ENCODE data around the gene SLC8A2.

The SLC8A2 gene

GRCh38 chr19:47511681-47512080, 40.0 kb upstream of the SLC8A2 start:
- H3K9ac ChIP-seq (ENCODE audit: low read depth in 1 of 2, low read length in 2 of 2): peak overlapping the region; percentile 79 to 100

GRCh38 chr19:47511128-47511517, 39.4 kb upstream of the SLC8A2 start:
- peaks cover 0 to 13% of the 10 kb centered on the region in 2 donors for H3K36me3 ChIP-seq (ENCODE audit: control insufficient read depth in 2 of 2, insufficient read depth in 2 of 2, low read length in 2 of 2)
- no peaks in the 10 kb centered on the region for H3K27me3 ChIP-seq (ENCODE audit: control insufficient read depth in 2 of 2, insufficient read depth in 2 of 2, low read length in 2 of 2)
- peak overlapping the region in 1 of 2 donors; percentile 98 for H3K4me3 ChIP-seq (ENCODE audit: low read length in 2 of 2)
- peak overlapping the region in 1 of 2 donors; percentile 100 for H3K9ac ChIP-seq (ENCODE audit: low read depth in 1 of 2, low read length in 2 of 2)
- peaks cover 34 to 47% of the 10 kb centered on the region in 2 donors for H3K4me1 ChIP-seq (ENCODE audit: control insufficient read depth in 2 of 2, insufficient read depth in 2 of 2, low read length in 2 of 2)
- H3K9me3 ChIP-seq (ENCODE audit: control insufficient read depth in 2 of 2, low read length in 2 of 2): no peaks in the 10 kb centered on the region
- H3K27ac ChIP-seq (ENCODE audit: low read depth in 2 of 2, low read length in 2 of 2): peak overlapping the region in 1 of 2 donors; percentile 89

More at GRCh38 chr19:47511681-47512080, 40.0 kb upstream of the SLC8A2 start:
- no peaks in the 10 kb centered on the region for H3K27me3 ChIP-seq (ENCODE audit: control insufficient read depth in 2 of 2, insufficient read depth in 2 of 2, low read length in 2 of 2)
- peak overlapping the region; percentile 49 to 98 for H3K4me3 ChIP-seq (ENCODE audit: low read length in 2 of 2)
- peaks cover 35 to 47% of the 10 kb centered on the region in 2 donors for H3K4me1 ChIP-seq (ENCODE audit: control insufficient read depth in 2 of 2, insufficient read depth in 2 of 2, low read length in 2 of 2)
- H3K9me3 ChIP-seq (ENCODE audit: control insufficient read depth in 2 of 2, low read length in 2 of 2): no peaks in the 10 kb centered on the region
- peaks cover 0 to 8% of the 10 kb centered on the region in 2 donors for H3K36me3 ChIP-seq (ENCODE audit: control insufficient read depth in 2 of 2, insufficient read depth in 2 of 2, low read length in 2 of 2)
- peak overlapping the region; percentile 89 to 92 for H3K27ac ChIP-seq (ENCODE audit: low read depth in 2 of 2, low read length in 2 of 2)

GRCh38 chr19:47510516-47511127, 38.9 kb upstream of the SLC8A2 start:
- Histone ChIP-seq H3K9ac (ENCODE audit: low read depth in 1 of 2, low read length in 2 of 2) (peak overlapping the region in 1 of 2 donors; percentile 100), H3K36me3 (ENCODE audit: control insufficient read depth in 2 of 2, insufficient read depth in 2 of 2, low read length in 2 of 2) (peaks cover 0 to 13% of the 10 kb centered on the region in 2 donors)

GRCh38 chr19:47509973-47510372, 38.3 kb upstream of the SLC8A2 start:
- H3K27ac ChIP-seq (ENCODE audit: low read depth in 2 of 2, low read length in 2 of 2): no peak overlapping the region
- no peak overlapping the region for H3K4me3 ChIP-seq (ENCODE audit: low read length in 2 of 2)
- no peaks in the 10 kb centered on the region for H3K9me3 ChIP-seq (ENCODE audit: control insufficient read depth in 2 of 2, low read length in 2 of 2)
- H3K27me3 ChIP-seq (ENCODE audit: control insufficient read depth in 2 of 2, insufficient read depth in 2 of 2, low read length in 2 of 2): no peaks in the 10 kb centered on the region
- peaks cover 30 to 41% of the 10 kb centered on the region in 2 donors for H3K4me1 ChIP-seq (ENCODE audit: control insufficient read depth in 2 of 2, insufficient read depth in 2 of 2, low read length in 2 of 2)
- H3K9ac ChIP-seq (ENCODE audit: low read depth in 1 of 2, low read length in 2 of 2): no peak overlapping the region
- peaks cover 0 to 17% of the 10 kb centered on the region in 2 donors for H3K36me3 ChIP-seq (ENCODE audit: control insufficient read depth in 2 of 2, insufficient read depth in 2 of 2, low read length in 2 of 2)

More at GRCh38 chr19:47510516-47511127, 38.9 kb upstream of the SLC8A2 start:
- H3K4me1 ChIP-seq (ENCODE audit: control insufficient read depth in 2 of 2, insufficient read depth in 2 of 2, low read length in 2 of 2): peaks cover 30 to 42% of the 10 kb centered on the region in 2 donors
- no peak overlapping the region for H3K4me3 ChIP-seq (ENCODE audit: low read length in 2 of 2)
- no peaks in the 10 kb centered on the region for H3K27me3 ChIP-seq (ENCODE audit: control insufficient read depth in 2 of 2, insufficient read depth in 2 of 2, low read length in 2 of 2)
- H3K27ac ChIP-seq (ENCODE audit: low read depth in 2 of 2, low read length in 2 of 2): no peak overlapping the region
- H3K9me3 ChIP-seq (ENCODE audit: control insufficient read depth in 2 of 2, low read length in 2 of 2): no peaks in the 10 kb centered on the region

GRCh38 chr19:47509170-47509847, 37.6 kb upstream of the SLC8A2 start:
- Histone ChIP-seq H3K4me1 (ENCODE audit: control insufficient read depth in 2 of 2, insufficient read depth in 2 of 2, low read length in 2 of 2) (peaks cover 30 to 41% of the 10 kb centered on the region in 2 donors), H3K27ac (ENCODE audit: low read depth in 2 of 2, low read length in 2 of 2) (no peak overlapping the region), H3K9ac (ENCODE audit: low read depth in 1 of 2, low read length in 2 of 2) (no peak overlapping the region), H3K4me3 (ENCODE audit: low read length in 2 of 2) (no peak overlapping the region), H3K36me3 (ENCODE audit: control insufficient read depth in 2 of 2, insufficient read depth in 2 of 2, low read length in 2 of 2) (peaks cover 0 to 20% of the 10 kb centered on the region in 2 donors), H3K9me3 (ENCODE audit: control insufficient read depth in 2 of 2, low read length in 2 of 2) (no peaks in the 10 kb centered on the region), H3K27me3 (ENCODE audit: control insufficient read depth in 2 of 2, insufficient read depth in 2 of 2, low read length in 2 of 2) (no peaks in the 10 kb centered on the region)

DNA sequence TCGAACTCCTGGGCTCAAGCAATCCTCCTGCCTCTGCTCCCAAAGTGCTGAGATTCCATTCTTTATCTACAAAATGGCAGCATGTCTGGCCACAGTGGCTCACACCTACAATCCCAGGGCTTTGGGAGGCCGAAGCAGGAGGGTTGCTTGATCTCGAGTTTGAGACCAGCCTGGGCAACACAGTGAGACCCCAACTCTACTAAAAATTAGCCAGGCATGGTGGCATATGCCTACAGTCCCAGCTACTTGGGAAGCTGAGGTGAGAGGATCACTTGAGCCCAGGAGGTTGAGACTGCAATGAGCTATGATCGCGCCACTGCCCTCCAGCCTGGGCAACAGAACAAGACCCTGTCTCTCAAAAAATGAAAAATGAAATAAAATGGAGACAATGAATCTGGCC, 37.0 kb upstream of the SLC8A2 start:
- H3K9me3 ChIP-seq (ENCODE audit: control insufficient read depth in 2 of 2, low read length in 2 of 2): no peaks in the 10 kb centered on the region
- no peak overlapping the region for H3K9ac ChIP-seq (ENCODE audit: low read depth in 1 of 2, low read length in 2 of 2)
- H3K36me3 ChIP-seq (ENCODE audit: control insufficient read depth in 2 of 2, insufficient read depth in 2 of 2, low read length in 2 of 2): peaks cover 2 to 24% of the 10 kb centered on the region in 2 donors
- no peak overlapping the region for H3K4me3 ChIP-seq (ENCODE audit: low read length in 2 of 2)
- peaks cover 30 to 36% of the 10 kb centered on the region in 2 donors for H3K4me1 ChIP-seq (ENCODE audit: control insufficient read depth in 2 of 2, insufficient read depth in 2 of 2, low read length in 2 of 2)
- no peaks in the 10 kb centered on the region for H3K27me3 ChIP-seq (ENCODE audit: control insufficient read depth in 2 of 2, insufficient read depth in 2 of 2, low read length in 2 of 2)
- H3K27ac ChIP-seq (ENCODE audit: low read depth in 2 of 2, low read length in 2 of 2): no peak overlapping the region

- H3K36me3 ChIP-seq (ENCODE audit: control insufficient read depth in 2 of 2, insufficient read depth in 2 of 2, low read length in 2 of 2): peaks cover 9 to 31% of the 10 kb centered on the region in 2 donors
- H3K9ac ChIP-seq (ENCODE audit: low read depth in 1 of 2, low read length in 2 of 2): no peak overlapping the region
- H3K27ac ChIP-seq (ENCODE audit: low read depth in 2 of 2, low read length in 2 of 2): no peak overlapping the region
- H3K27me3 ChIP-seq (ENCODE audit: control insufficient read depth in 2 of 2, insufficient read depth in 2 of 2, low read length in 2 of 2): no peaks in the 10 kb centered on the region
- peaks cover 23 to 30% of the 10 kb centered on the region in 2 donors for H3K4me1 ChIP-seq (ENCODE audit: control insufficient read depth in 2 of 2, insufficient read depth in 2 of 2, low read length in 2 of 2)
- no peak overlapping the region for H3K4me3 ChIP-seq (ENCODE audit: low read length in 2 of 2)
- no peaks in the 10 kb centered on the region for H3K9me3 ChIP-seq (ENCODE audit: control insufficient read depth in 2 of 2, low read length in 2 of 2)
Measured at GRCh38 chr19:47507924-47508553, 36.3 kb upstream of the SLC8A2 start.

- H3K4me3 ChIP-seq (ENCODE audit: low read length in 2 of 2): no peak overlapping the region
- H3K9ac ChIP-seq (ENCODE audit: low read depth in 1 of 2, low read length in 2 of 2): no peak overlapping the region
- no peaks in the 10 kb centered on the region for H3K9me3 ChIP-seq (ENCODE audit: control insufficient read depth in 2 of 2, low read length in 2 of 2)
- H3K27ac ChIP-seq (ENCODE audit: low read depth in 2 of 2, low read length in 2 of 2): no peak overlapping the region
- H3K36me3 ChIP-seq (ENCODE audit: control insufficient read depth in 2 of 2, insufficient read depth in 2 of 2, low read length in 2 of 2): peaks cover 12 to 37% of the 10 kb centered on the region in 2 donors
- no peaks in the 10 kb centered on the region for H3K27me3 ChIP-seq (ENCODE audit: control insufficient read depth in 2 of 2, insufficient read depth in 2 of 2, low read length in 2 of 2)
- H3K4me1 ChIP-seq (ENCODE audit: control insufficient read depth in 2 of 2, insufficient read depth in 2 of 2, low read length in 2 of 2): peaks cover 13 to 20% of the 10 kb centered on the region in 2 donors
Measured at GRCh38 chr19:47507012-47507411, 35.3 kb upstream of the SLC8A2 start.

DNA sequence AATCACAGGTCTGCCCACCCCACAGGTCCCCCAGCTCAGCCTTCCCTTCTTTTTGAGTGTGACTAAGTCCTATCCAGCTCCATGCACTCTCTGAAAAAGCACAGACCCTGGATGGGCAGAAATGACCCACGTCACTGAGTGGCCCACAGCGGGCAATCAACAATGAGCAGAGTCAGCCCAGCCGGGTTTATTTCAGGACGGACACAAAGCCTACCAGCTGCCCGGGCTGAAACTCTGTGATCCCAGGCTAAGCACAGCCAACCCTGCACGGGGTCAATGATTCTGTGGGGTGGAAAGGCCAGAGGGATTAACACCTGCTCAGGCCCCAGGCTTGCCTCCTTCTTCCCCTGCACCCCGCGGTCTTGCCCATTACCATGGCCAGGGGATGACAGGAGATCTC, 34.8 kb upstream of the SLC8A2 start:
- Histone ChIP-seq H3K4me3 (ENCODE audit: low read length in 2 of 2) (no peak overlapping the region), H3K9me3 (ENCODE audit: control insufficient read depth in 2 of 2, low read length in 2 of 2) (no peaks in the 10 kb centered on the region), H3K4me1 (ENCODE audit: control insufficient read depth in 2 of 2, insufficient read depth in 2 of 2, low read length in 2 of 2) (peaks cover 7 to 15% of the 10 kb centered on the region in 2 donors), H3K27ac (ENCODE audit: low read depth in 2 of 2, low read length in 2 of 2) (no peak overlapping the region), H3K27me3 (ENCODE audit: control insufficient read depth in 2 of 2, insufficient read depth in 2 of 2, low read length in 2 of 2) (no peaks in the 10 kb centered on the region), H3K36me3 (ENCODE audit: control insufficient read depth in 2 of 2, insufficient read depth in 2 of 2, low read length in 2 of 2) (peaks cover 14 to 39% of the 10 kb centered on the region in 2 donors), H3K9ac (ENCODE audit: low read depth in 1 of 2, low read length in 2 of 2) (no peak overlapping the region)

GRCh38 chr19:47505506-47505905, 33.8 kb upstream of the SLC8A2 start:
- Histone ChIP-seq H3K9me3 (ENCODE audit: control insufficient read depth in 2 of 2, low read length in 2 of 2) (no peaks in the 10 kb centered on the region), H3K36me3 (ENCODE audit: control insufficient read depth in 2 of 2, insufficient read depth in 2 of 2, low read length in 2 of 2) (peaks cover 23 to 46% of the 10 kb centered on the region in 2 donors), H3K27me3 (ENCODE audit: control insufficient read depth in 2 of 2, insufficient read depth in 2 of 2, low read length in 2 of 2) (no peaks in the 10 kb centered on the region), H3K9ac (ENCODE audit: low read depth in 1 of 2, low read length in 2 of 2) (no peak overlapping the region), H3K4me3 (ENCODE audit: low read length in 2 of 2) (no peak overlapping the region), H3K4me1 (ENCODE audit: control insufficient read depth in 2 of 2, insufficient read depth in 2 of 2, low read length in 2 of 2) (peaks cover under 1 to 5% of the 10 kb centered on the region in 2 donors), H3K27ac (ENCODE audit: low read depth in 2 of 2, low read length in 2 of 2) (no peak overlapping the region)
